Measurements from ENCODE around the gene VPS37B.
A peak's percentile ranks its signal among the peaks of the same experiment; 100 is the strongest.

The VPS37B gene

DNA sequence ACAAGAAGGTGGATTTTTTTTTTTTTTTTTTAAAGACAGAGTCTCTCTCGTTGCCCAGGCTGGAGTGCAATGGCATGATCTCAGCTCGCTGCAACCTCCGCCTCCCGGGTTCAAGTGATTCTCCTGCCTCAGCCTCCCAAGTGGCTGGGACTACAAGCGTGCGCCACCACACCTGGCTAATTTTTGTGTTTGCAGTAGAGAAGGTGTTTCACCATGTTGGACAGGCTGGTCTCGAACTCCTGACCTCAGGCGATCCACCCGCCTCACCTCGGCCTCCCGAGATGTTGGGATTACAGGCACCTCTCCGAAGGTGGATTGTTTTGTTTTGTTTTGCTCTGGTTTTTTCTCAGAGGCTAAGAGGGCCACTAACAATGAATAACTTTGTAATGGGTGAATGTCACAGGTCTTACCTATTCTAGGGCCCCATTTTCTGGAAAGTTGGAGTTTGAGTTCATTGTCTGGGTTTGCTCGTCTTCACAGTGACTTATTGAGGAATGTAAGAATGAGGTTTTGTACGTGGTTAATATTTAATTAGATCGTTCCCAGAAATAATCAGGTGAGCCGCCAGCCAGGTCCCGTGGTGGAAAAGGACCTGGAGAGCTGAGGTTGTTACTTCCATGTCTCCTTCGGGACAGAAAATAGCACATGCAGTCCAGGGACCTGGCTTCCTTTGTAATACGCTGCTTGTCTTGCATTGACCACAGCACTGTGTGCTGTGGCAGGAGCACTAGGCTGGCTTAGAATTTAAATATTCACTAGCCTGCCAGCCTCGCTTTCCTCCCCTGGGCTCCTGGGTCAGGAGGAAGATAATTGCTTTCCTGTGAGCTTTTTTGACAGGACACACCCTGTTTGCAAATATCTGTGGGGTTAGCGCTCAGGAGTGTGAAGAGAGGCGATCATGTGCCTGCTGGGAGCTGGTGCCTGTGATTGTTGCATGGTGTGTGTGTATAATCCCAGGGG is 58.3 kb downstream of the VPS37B start:
- peak; percentile 61 for DNase-seq

DNA sequence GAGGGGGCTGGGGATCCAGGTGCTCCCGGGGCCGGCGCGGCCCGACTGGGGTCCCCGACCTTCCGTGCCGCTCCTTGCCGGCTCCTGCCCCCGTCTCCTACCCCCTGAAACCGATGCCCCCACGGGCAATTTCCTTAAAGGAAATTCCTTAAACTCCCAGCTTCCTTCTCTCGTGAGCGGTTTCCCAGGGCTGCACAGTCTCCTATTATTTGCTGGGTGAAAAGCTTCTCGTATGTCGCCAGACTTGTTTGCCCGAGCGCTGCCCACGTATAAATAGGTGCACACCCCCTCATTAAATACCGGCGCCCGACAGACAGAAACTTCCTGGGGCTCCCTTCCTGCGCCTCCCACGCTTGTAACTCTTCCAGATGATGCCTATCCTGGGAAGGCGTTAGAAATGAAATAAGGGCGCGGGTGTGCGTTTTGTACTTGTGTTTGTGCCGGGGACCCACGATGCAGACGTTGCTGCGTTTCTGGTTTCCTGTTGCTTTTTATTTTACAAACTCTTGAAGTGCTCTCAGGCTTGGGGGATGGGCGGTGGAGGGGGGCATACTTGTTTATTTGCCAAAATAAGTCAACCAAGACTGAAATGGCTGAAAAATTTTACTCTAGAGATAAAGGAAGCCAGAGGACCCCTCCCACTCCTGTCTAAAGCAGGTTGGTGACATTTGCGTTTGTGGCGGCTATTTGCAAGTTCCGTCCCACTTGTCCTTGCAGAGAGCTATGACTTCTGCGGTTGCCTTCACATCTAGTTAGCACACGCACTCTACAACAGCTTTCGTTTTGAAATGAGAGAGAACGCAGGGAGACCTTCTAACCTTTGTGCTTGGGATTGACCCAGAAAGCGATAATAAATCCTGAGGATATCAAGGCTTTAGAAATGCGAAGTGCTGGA is 59.6 kb downstream of the VPS37B start:
- DNase-seq: peak; percentile 60

DNA sequence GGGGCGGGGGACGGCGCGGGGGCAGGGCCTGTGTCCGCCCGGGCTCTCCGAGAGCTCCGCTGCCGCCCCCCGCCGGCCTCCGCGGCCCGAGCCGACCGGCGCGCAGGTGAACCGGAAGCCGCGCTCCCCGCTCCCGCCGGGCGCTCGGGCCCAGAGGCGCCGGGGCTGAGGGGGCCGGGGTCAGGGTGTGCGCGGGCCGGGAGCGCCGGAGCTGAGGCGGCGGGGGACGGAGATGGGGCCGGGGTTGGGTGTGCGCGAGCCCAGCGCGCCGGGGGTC is 60.2 kb downstream of the VPS37B start:
- peak; percentile 62 for DNase-seq

DNA sequence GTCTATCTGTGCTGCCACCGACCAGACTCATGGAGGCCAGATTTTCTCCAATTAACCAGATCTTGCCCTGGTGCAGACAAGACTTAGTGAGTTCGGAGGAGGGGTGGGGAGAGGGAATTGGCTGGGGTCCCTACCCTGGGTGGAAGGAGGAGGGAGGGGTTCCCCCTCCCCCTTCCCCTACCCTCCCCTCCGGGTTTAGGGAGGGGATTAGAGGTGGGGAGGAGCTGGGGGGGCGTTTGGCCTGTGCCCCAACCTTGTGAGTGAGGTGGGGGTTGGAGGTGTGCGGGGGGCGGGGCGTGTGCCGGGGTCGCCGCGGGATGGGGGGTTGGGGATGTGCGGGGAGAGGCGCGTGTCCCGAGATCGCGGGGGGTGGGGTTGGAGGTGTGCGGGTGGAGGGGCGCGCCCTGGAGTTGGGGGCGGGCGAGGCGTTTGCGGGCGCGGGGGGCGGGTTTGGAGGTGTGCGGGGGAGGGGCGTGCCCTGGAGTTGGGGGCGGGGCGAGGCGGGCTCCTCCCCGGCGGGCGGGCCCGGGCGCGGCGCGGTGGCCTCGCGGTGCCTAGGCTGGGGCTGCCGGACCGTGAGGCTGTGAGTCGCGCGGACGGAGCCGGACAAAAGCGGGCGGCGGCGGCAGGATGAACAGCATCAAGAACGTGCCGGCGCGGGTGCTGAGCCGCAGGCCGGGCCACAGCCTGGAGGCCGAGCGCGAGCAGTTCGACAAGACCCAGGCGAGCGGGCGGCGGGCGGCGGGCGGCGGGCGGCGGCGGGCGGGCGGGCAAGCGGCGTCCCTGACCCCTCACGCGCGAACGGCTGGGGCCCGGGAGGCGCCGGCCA is 60.8 kb downstream of the VPS37B start, which contains the start of gene HIP1R:
TSS of gene HIP1R (plus strand) at position 537 of the 829 bp plus-strand sequence. CDS start at position 631, 94 bp downstream.
- peak; percentile 62 for DNase-seq

DNA sequence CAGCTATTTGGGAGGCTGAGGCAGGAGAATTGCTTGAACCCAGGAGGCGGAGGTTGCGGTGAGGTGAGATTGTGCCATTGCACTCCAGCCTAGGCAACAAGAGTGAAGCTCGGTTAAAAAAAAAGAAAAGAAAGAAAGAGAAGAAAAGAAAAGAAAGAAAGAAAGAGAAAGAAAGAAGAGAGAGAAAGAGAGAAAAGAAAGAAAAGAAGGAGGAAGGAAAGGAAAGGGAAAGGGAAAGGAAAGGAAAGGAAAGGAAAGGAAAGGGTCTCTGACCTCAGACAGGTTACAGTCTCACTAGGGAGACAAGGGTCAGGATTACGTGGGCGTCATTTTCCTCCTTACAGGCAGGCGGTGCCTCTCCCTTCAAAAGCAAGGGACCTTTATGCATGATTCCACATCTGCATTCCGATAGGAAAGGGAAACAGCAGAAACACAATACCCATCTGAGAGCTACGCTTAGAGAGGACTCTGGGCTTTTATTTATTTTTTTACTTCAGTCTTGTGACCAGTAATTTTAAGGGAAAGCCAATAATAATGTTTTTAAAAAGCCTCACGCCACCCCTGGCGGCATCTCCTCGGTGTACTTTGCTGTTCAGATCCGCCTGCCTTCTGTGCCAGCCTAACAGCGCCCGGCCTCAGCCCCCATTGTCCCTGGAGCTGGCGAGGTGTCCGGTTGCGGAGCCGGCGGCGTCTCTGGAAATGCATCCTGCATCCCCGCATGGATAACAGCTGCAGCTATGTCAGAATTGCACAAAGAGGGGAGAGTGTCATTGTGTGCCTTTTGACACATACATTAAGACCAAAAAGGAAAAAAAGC is 61.6 kb downstream of the VPS37B start:
- peak; percentile 73 for DNase-seq

DNA sequence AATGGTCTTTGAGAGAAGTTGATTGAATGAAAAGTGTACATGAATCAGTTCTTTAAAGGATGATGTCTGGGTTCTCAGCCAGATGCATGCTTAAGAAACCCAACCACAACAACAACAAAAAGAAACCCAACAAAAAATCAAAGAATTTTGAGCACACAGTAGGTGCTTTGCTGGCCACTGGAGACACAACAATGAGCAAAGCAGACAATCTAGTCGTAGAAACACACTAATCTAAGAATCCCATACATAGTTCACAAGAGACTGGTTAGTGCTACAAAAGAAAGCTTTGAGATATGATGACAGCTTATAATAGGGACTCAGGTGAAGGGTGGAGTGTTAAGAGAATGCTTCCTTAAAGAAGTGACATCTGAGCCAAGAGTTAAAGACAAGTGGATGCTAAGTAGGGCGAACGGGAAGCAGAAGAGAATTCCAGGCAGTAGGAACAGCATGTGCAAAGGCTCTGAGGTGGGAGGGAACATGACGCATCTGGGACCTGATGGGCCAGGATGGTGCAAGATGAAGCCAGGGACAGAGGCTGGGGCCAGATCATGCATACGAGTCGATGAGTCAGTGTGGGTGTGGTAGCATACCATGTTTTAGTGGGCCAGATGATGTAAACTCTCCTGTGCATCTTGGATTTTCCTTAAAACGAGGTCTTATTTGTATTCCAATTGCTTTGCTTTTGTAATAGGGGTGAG is 65.3 kb downstream of the VPS37B start:
- DNase-seq: no peak

DNA sequence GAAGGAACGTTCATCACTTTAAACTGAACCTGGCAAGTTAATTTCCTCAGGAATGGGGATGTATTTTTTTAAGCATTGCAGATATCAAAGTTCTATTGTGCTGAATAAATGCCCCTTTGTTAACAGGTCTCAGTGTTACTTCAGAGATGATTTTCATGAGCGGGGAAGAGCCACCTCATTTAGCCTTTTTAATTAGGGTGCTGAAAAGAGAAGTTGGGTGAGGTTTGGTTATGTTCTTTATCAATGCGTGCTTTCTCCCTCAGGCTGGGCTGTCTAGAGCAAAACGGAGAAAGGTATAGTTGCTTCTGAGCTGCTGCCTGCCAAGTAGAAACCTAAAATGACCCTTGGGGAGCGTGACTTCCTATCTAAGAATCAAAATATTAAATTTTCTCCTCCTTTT is 68.7 kb downstream of the VPS37B start:
- no peak for DNase-seq

DNA sequence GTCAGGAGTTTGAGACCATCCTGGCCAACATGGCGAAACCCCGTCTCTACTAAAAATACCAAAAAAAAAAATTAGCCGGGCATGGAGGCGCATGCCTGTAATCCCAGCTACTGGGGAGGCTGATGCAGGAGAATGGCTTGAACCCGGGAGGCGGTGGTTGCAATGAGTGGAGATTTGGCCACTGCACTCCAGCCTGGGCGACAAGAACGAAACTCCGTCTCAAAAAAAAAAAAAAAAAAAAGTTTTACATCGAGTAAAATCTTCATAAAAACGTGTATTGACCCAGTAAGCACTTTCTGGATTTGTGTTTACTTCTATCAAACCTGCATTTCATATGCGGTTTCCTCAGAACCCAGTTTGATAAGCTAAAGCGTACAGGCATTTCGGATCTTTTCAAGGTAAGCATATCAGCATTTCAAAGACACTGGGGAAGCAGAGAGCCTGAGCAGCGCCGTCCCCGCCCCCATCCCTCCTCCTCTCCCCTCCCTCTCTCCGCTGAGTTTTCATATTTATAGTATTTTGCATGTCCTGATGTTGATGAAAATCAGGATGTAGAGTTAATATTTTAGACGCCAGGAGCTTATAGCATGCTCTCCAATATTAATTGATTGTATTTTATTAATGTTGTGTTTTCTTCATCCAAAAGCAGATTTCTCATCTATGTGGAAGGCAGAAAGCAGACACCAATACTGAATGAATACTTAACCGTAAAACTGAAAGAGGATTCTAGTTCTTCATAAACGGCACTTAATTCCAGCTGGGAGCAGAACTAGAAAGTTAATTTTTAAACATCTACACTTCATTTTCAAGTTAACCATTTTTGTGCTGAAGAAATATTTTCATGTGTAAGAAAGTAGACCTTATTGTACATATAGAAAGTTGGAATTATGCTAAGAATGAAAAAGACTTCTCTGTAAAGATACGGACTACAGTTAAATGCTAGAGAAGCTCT is 69.9 kb downstream of the VPS37B start:
- DNase-seq: peak; percentile 39

DNA sequence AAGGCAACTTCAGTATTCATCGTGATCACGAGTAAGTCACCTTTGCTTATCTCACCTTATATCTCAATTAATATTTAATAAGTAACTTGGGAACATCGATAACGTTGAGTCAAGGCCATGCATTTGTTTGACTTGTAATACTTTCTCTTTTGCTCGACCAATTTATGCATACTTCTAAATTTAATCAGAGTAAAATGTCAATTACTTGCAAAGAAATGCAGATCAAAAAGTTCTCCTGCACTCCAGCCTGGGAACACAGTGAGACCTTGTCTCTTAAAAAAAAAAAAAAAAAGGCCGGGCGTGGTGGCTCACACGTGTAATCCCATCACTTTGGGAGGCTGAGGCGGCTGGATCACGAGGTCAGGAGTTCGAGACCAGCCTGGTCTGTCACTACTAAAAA is 72.5 kb downstream of the VPS37B start:
- no peak for DNase-seq

DNA sequence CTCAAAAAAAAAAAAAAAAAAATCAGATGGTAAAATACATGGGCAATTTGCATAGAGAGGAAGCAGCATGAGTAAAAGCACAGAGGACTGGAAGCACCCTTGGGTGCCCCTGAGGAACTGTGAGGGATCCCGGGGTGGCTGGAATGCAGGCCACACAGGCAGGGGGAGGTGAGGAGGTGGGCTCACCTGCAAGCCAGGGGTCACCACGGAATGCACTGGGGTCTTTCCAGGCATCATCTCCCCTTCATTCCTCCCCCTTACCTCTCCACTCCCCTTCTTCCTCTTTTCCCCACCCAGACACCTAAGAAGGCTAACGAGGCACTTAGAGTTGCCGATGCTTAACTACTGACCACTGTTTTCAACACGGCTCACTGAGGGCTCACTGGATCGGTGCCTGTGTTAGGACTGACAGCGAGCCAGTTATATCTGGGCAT is 75.1 kb downstream of the VPS37B start:
- no peak for DNase-seq

DNA sequence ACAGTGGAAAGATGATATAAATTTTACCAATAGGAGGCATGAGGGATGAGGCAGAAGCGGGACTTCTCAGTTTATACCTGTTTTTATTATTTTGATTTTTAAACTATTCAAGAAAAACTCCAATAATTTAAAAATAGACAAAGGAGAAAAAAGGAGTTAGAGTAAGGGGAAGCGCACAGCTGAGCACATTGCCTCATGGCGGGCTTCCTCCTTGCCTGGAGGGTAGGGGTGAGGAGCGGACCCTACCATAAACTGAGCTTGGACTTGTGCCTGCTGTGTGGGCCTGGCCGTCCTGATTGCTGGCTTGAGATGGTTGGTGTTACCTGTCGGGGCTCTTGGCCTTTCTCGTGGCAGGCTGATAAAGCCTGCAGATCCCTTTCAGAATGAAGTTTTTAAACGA is 75.8 kb downstream of the VPS37B start:
- DNase-seq: no peak

DNA sequence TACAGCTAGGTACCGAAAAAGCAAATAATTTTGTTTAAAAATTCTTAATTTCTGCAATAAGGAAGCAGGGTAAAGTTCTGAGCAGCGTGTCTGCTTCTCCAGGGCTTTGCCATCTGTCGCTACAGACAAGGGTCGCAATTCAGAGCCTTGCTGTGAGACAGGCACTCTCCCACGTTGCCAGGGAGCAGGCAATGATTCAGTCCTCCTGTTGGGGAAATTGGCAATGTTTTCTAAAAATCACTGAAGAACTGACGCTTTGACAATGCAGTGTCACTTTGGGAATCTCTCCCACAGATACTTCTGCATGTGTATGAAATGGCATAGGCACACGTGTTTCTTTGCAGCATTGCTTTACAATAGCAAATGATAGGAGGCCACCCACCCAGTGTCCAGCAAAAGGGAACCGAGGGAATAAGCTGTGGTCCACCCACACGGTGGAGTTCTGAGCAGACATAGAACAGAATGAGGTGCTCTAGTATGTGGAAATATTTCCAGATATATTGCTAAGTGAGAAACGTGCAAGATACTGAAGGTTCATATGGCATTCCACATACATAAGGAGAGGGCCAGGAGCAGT is 76.6 kb downstream of the VPS37B start:
- no peak for DNase-seq

All from NCI-H146 (cell line).